ENCODE results near the gene ADGRB3. TPM values are rescaled to one million over a fixed set of nuclear protein-coding genes. Genes with fewer than 3 reads are reported as not detected.
"Not testable (repeated sequence)": the region's sequence is repeated elsewhere in the genome, so short reads cannot be mapped to it uniquely, and the experiment has no call there.

ADGRB3 gene
- total RNA-seq, 1 donor from 2014 or later = not detected

DNA sequence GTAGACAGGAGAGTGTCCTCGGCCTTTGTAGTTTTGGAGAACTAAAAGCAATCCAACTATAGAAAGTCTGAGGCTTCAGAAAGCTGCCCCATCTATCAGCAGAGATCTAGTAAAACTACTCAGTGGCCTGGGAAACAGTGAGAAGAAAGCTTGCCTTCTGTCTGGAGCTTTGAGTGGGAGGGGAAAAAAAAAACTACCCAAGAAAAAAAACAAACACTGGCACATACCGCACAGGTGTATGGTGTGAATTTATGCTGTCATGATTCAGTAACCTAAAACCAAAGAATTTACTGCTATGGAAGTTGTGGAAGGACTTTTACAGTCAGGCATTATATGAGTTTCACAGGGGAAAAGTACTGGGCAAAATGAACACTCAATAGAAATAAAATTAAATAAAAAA lies 280.5 kb downstream of the ADGRB3 start:
- intact Hi-C loops (cut with micrococcal nuclease) = no loop called here

- intact Hi-C loops (cut with micrococcal nuclease) = no loop called here
These were observed 284.5 kb downstream of the ADGRB3 start for GRCh38 chr6:68919537-68919936.

DNA sequence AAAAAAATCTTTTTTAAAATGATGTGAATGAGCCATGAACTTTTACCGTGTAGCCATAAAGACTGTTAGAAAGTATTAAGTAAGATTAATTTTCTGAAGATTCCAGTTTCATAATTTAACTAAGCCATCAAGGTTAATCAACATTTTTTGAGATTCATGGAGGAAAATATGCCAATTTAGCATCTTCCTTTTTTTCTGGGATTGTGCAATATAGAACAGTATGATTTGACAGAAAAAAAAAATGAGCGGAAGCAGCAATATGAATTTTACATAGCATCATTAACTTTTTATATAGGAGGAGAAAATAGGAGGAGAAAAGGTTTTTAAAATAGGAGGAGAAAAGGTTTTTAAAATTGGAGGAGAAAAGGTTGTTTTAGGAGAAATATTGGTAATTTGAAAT lies 306.3 kb downstream of the ADGRB3 start:
- intact Hi-C loops (cut with micrococcal nuclease) = no loop called here

- intact Hi-C loops (cut with micrococcal nuclease) = no loop called here
These were observed 312.6 kb downstream of the ADGRB3 start for GRCh38 chr6:68947721-68948120.

- intact Hi-C loops (cut with micrococcal nuclease) = no loop called here
These were observed 316.2 kb downstream of the ADGRB3 start for GRCh38 chr6:68951270-68951669.

- intact Hi-C loops (cut with micrococcal nuclease) = no loop called here
These were observed 323.2 kb downstream of the ADGRB3 start for GRCh38 chr6:68958327-68958726.

DNA sequence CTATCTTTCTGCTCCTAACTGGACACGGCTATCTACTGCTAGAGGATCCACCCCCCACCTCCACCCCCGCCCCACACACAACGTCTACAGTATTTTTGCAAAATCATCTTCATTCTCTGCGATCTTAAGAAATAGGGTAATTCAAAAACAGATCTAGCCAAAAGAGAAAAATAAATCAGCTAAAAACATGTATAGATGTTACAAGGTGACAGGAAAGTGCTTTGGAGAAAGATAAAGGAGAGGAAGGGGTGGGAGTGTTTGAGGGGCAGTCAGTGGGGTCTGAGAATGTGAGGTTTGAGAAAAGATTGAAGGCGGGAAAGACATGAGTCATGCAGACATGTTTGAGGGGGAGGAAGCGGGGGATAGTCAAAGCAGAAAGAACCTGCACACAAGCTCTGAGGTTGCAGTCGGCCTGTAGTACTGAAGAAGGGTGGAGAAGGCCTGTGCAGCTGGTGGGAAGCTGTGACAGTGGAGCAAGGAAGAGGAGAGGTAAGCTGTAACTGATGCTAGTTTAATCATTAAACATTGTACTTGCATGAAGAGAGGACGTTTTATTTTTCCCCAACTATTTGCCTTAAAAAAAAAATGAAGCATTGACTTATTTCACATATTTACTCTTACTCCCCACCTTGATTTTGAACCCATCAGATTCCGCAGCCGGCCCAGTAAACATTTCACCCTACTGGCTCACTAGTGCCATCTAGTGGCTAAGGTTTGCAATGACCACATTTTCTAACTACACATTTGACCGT lies 332.6 kb downstream of the ADGRB3 start:
- intact Hi-C loops (cut with micrococcal nuclease) = loop anchor here (2.0 kb wide), 1 partner anchor 329 kb away; no protein-coding TSS in a partner anchor

- intact Hi-C loops (cut with micrococcal nuclease) = loop anchor here (2.0 kb wide), 1 partner anchor 329 kb away; no protein-coding TSS in a partner anchor
These were observed 333.2 kb downstream of the ADGRB3 start for GRCh38 chr6:68968301-68968649.

GRCh38 chr6:68973066-68973465 lies 338.0 kb downstream of the ADGRB3 start:
- intact Hi-C loops (cut with micrococcal nuclease) = no loop called here

DNA sequence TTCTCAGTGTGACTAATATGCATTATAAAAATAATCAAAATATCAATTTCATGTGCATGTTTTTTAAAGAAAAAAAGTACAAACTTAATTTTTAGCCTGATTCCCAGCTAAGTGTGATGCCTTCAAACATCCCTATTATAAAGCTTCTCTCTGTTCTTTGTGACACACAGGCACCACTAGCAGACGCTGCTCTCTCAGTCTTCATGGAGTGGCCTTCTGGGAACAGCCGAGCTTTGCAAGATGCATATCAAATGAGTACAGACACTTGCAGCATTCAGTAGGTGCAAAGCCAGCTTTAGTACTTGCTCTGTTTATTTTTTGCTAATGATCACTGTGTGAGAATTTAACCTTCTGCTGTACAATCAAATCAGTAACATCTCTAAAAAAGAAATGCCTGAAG lies 340.0 kb downstream of the ADGRB3 start:
- intact Hi-C loops (cut with micrococcal nuclease) = no loop called here

GRCh38 chr6:68975816-68976215 lies 340.7 kb downstream of the ADGRB3 start:
- intact Hi-C loops (cut with micrococcal nuclease) = no loop called here

DNA sequence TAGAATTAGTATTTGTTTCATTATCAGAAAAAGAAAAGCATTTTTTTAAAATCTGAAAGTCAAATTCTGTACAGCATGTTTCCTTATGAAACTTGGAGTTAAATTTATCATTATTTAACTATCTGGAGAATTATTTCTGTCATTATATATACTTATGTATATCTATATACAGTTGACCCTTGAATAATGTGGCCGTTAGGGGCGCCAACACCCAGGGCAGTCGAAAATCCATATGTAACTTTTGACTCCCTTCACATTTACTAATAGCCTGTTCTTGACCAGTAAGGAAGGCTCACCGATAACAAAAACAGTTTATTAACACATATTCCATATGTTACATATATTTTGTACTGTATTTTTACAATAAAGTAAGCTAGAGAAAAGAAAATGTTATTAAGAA lies 341.2 kb downstream of the ADGRB3 start:
- intact Hi-C loops (cut with micrococcal nuclease) = no loop called here

DNA sequence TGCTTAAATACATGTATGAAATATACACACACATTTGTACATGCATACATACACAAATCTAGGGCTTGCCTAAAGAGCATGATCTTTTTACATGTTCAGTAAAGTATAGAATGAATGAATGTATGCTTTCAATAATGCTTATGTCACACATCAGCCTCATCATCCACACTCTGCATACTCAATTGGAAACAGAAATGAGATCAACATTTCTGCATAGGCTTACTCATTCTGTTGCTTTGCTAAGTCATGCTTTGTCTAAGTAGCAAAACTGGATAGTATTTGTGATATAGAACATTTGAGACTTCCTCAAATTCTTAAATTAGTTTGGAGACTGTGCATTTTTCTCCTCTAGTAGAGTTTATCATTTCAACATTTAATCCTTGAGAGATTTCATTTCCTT lies 343.3 kb downstream of the ADGRB3 start:
- intact Hi-C loops (cut with micrococcal nuclease) = no loop called here

DNA sequence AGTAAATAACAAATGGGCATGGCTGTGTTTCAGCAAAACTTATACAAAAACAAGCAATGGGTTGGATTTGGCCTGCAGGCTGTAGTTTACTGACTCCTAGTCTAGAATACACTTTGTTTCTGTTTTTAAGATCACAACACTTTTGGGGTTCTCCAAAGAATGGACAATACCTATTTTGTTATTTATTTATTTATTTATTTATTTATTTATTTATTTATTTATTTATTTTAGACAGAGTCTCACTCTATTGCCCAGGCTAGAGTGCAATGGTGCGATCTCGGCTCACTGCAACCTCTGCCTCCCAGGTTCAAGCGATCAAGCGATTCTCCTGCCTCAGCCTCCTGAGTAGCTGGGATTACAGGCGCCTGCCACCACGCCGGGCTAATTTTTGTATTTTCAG lies 346.6 kb downstream of the ADGRB3 start:
- intact Hi-C loops (cut with micrococcal nuclease) = not testable (repeated sequence)

DNA sequence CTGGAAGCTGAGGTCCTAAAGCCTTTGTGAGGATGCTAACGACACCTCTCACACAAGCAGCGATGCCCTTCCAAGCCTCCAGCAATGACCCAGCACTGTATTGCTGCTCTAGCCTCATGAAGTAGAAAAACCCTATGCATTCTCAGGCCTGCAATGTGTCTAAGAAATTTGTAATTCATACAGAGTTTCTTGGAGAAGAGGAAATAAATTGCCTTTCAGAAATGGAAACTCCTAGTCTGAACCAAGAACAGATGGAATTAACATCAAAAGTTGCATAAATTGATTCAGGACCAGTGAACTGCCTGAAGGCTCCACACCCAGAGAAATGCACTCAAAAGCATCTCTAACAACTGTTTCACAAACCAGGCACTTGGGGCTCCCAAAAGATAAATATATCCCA lies 353.6 kb downstream of the ADGRB3 start:
- intact Hi-C loops (cut with micrococcal nuclease) = no loop called here

GRCh38 chr6:68990317-68990716 lies 355.2 kb downstream of the ADGRB3 start:
- intact Hi-C loops (cut with micrococcal nuclease) = no loop called here

- intact Hi-C loops (cut with micrococcal nuclease) = no loop called here
These were observed 358.8 kb downstream of the ADGRB3 start for GRCh38 chr6:68993911-68994310.

GRCh38 chr6:68994521-68994920 lies 359.4 kb downstream of the ADGRB3 start:
- intact Hi-C loops (cut with micrococcal nuclease) = no loop called here

GRCh38 chr6:69005199-69005598 lies 370.1 kb downstream of the ADGRB3 start:
- intact Hi-C loops (cut with micrococcal nuclease) = no loop called here

DNA sequence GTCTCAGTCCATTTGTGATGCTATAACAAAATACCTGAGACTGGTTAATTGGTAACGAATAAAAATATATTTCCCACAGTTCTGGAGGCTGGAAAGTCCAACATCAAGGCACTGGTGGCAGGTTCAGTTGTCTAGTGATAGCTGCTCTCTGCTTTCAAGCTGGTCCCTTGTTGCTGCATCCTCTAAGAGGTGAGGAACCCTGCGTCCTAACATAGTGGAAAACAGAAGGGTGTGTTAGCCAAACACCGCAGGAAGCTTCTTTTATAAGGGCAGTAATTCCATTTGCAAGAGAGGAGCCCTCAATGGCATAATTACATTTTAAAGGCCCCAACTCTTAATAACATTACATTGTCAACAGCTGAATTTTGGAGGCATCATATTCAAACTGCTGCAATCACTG lies 372.7 kb downstream of the ADGRB3 start:
- intact Hi-C loops (cut with micrococcal nuclease) = no loop called here

GRCh38 chr6:69012211-69012610 lies 377.1 kb downstream of the ADGRB3 start:
- intact Hi-C loops (cut with micrococcal nuclease) = no loop called here

GRCh38 chr6:69012876-69013275 lies 377.8 kb downstream of the ADGRB3 start:
- intact Hi-C loops (cut with micrococcal nuclease) = no loop called here

DNA sequence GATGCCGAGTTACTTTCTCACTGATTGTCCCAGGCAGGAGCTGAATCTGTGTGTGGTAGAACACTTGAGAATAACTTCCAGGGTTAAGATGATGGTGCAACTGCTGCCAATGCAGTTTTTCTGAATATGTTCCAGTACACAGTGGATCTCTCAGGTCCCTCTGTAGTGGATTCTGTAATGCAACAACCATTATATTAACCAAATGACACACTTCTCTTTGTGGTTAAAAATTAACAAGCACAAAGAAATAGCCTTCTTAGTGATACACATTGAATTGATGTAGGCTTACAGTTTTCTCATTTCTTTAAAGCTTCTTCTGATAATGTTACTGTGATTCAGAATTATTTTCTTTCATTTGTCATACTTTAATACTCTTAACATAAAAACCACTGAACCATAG lies 383.8 kb downstream of the ADGRB3 start:
- intact Hi-C loops (cut with micrococcal nuclease) = no loop called here

DNA sequence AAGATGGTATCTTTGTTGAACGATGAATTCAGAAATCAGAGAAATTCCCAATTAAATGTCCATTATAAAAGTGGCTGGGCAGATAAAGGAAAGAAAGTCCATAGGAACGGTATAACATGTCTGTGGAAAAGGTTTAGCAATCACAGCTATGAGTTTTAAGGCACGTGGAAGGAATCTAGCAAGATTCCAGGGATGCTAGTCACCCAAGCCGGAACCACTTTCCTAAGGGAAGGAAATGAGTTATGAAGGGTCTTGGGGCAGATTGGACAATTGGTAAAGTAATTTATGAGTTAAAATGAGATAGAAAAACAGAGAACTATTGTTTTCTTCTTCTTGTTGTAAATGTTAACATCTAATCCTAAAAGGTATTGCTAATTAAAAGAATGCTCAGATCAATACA lies 384.8 kb downstream of the ADGRB3 start:
- intact Hi-C loops (cut with micrococcal nuclease) = no loop called here
